G401 (cell line): ENCODE measurements around the gene SKIC8. TPM values are rescaled to one million over a fixed set of nuclear protein-coding genes. Genes with fewer than 3 reads are reported as not detected.

Source experiments
- DNase-seq: peaks from one replicate; pipeline ENCODE4 v3.0.0-alpha.2; 2015; ENCODE audit warnings: low spot score
- in situ Hi-C: cut with HindIII; loops from 2 replicates; pipeline ENCODE4 v1.10.0; 2016; ENCODE audit warnings: low sequenced_read_pairs, mixed read lengths
- total RNA-seq: library from RNA; depleted of rRNA; stranded (reverse); fragments of >200 nt; shearing (Covaris generic); gene quantifications from 2 replicates; pipeline ENCODE4 v1.2.3, GENCODE V29; 2014

SKIC8 gene
- total RNA-seq, 1 experiment from 2014 or later = 486 TPM

GRCh38 chr15:78302579-78303312 lies 3.3 kb upstream of the SKIC8 start:
- no peak for DNase-seq
- in situ Hi-C loops = no loop called here

GRCh38 chr15:78301828-78302227 lies 2.4 kb upstream of the SKIC8 start:
- DNase-seq = peak; percentile 32
- in situ Hi-C loops = no loop called here

DNA sequence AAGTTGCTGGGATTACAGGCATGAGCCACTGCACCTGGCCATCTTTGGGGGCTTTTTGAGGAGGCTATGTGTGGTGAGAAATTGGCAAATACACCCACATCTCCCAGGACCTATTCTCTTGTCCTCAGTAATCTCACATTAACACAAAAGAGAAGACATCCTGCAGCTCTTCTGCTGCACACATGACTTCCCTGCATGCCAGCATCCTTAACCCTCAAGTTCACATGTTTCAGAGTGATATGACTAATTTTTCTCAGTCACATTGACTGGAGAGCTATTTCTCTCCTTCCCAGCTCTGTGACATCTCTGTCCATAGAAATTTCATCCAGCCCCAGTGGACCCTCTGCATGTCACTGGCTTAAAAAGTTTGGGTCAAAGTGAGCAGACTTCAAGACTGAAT lies 1.9 kb upstream of the SKIC8 start:
- no peak for DNase-seq
- in situ Hi-C loops = no loop called here

GRCh38 chr15:78292219-78292618 lies 7.2 kb downstream of the SKIC8 start:
- in situ Hi-C loops = no loop called here
- DNase-seq = no peak

DNA sequence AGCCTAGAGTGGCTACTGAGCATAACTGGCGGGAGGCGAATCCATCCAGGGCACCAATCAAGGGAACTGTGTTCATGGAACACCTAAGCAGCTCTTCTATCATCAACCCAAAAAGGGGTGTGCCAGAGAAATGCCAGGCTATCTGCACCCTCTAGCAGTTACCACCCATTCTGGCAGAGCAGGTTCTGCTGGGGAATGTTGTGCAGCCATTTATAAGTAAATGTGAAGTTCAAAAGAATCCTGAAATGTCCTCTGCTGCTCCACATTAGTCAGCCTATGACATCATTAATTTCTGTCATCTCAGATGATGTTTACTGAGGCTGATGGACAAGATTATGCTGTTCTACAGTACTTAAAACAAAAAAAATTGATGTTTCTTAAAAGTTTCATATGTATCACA lies 7.7 kb downstream of the SKIC8 start:
- in situ Hi-C loops = no loop called here
- no peak for DNase-seq

GRCh38 chr15:78291052-78291451 lies 8.4 kb downstream of the SKIC8 start:
- in situ Hi-C loops = no loop called here

GRCh38 chr15:78290222-78290621 lies 9.2 kb downstream of the SKIC8 start:
- DNase-seq = no peak
- in situ Hi-C loops = no loop called here

More at GRCh38 chr15:78291052-78291451, 8.4 kb downstream of the SKIC8 start:
- no peak for DNase-seq

- DNase-seq = no peak
- in situ Hi-C loops = no loop called here
Observed at GRCh38 chr15:78284758-78285157, 14.7 kb downstream of the SKIC8 start.

- in situ Hi-C loops = no loop called here
- DNase-seq = no peak
Observed at GRCh38 chr15:78282324-78282723, 17.1 kb downstream of the SKIC8 start.

DNA sequence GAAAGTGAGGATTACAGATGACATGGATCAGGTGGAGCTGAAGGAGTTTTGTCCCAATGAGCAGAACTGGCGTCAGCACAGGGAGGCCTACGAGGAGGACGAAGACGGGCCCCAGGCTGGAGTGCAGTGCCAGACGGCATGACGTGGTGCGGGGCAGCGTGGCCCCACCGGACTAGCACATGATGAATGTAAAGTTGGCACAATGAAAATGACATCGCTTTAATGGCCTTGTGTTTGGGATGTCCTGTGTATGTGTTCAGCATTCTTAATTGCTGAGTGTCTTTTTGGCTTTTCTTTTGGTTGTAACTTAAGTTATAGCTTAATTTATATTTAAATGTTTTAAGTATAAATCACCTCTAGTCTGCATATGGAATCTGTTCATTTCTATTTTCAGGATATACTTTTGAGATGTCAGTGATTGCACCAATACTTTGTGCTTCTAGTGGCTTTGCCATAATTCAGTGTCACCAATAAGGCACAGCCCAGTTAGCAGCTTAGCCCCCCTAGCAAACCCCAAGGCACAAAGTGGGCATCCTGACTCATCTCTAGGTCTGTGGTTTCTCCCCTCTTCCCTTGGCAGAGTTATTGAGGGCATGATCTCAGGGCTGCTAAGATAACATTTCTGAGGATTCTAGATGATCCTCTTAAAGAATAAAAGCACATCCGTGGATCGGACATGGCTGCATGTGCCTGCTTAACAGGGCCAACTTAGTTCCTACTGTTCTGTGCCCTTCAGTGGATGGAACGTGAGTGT lies 18.9 kb downstream of the SKIC8 start:
- DNase-seq = no peak
- in situ Hi-C loops = no loop called here

- in situ Hi-C loops = no loop called here
- no peak for DNase-seq
Observed at GRCh38 chr15:78276064-78276943, 23.1 kb downstream of the SKIC8 start.

GRCh38 chr15:78274994-78275393 lies 24.4 kb downstream of the SKIC8 start:
- in situ Hi-C loops = no loop called here
- no peak for DNase-seq

- in situ Hi-C loops = no loop called here
- no peak for DNase-seq
Observed at GRCh38 chr15:78272776-78273175, 26.6 kb downstream of the SKIC8 start.

DNA sequence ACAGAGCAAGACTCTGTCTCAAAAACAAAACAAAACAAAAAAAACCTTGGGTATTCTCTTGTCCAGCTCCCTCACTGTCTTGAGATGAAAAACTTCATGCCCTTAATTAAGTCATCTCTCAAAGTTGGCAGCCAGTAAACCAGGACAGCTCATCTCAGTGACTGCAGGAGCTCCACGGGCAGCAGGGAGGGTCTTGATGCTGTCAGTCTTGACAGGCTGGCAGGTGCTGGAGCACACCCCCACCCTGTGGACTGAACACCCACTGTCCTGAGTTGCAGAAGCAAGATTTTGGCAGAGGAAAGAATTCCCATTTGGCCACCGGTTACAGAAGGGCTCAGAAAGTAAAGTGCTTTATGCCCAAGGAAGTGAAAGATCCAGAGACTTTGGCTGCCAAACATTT lies 27.1 kb downstream of the SKIC8 start:
- in situ Hi-C loops = no loop called here

DNA sequence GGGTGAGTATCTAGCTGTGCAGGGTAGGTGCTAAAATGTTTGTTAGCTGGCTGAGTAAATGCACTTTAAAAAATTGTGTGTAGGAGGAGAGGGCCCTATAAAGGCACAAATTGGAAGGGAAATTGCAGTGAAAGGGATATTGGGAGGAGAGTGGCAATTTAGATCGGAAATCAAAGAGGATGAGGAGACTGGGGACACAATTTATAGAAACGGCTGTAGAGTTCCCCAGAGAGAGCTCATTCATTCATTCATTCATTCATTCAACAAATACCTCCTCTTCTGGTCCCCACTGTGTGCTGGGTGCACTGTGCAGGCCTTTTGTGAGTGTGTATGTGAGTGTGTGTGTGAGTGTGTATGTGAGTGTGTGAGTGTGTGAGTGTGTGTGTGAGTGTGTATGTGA lies 32.6 kb downstream of the SKIC8 start:
- in situ Hi-C loops = no loop called here

More for the DNA sequence above, 27.1 kb downstream of the SKIC8 start:
- DNase-seq = no peak

DNA sequence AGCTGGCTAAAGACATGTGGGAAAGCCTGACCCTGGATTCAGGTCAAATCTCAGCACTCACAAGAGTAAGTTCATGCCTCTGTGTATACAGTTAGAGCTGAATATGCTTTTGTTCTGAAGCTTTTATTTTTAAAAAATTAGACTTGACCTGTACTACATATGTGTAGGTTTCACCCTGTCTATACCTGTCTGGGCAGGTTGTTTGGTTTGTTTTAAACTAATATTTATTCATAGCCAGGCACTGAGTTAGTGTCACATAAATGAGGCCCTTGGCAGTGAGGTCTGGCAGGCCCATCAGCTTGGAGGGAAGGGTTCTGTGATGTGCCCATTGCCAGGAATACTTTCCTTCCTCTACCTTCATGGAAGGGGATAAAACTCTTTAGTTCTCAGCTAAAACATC lies 33.2 kb downstream of the SKIC8 start:
- no peak for DNase-seq
- in situ Hi-C loops = no loop called here

More for the DNA sequence above, 32.6 kb downstream of the SKIC8 start:
- no peak for DNase-seq

- in situ Hi-C loops = no loop called here
- DNase-seq = peak; percentile 55
Observed at GRCh38 chr15:78265752-78266224, 33.6 kb downstream of the SKIC8 start.

- DNase-seq = peak; percentile 55
- in situ Hi-C loops = no loop called here
Observed at GRCh38 chr15:78265137-78265460, 34.3 kb downstream of the SKIC8 start.

GRCh38 chr15:78264304-78265136 lies 34.9 kb downstream of the SKIC8 start, which contains the start of gene DNAJA4:
Gene DNAJA4 (plus strand): TSS chr15:78264562. CDS start chr15:78264764, 202 bp downstream.
- in situ Hi-C loops = no loop called here
- DNase-seq = peak; percentile 67
